Fibroblast of lung (primary cell): ENCODE measurements around the gene CASP6. TPM values are rescaled to one million over a fixed set of nuclear protein-coding genes. Genes with fewer than 3 reads are reported as not detected.
A peak's percentile ranks its signal among the peaks of the same experiment; 100 is the strongest.

Experiments
- DNase-seq, 2 donors: peaks; one replicate each; pipeline versions ENCODE4 v3.0.0 to v3.0.0-alpha.2; 2010; ENCODE audit warnings: low read depth in 2 of 2
- H2AFZ ChIP-seq: 2 replicates; pipeline ENCODE4 v1.5.1; 2012; ENCODE audit warnings: low read length, control low read depth, inconsistent platforms
- H3K27ac ChIP-seq: 2 replicates; pipeline ENCODE4 v1.5.1; 2011; ENCODE audit warnings: low read length, control low read depth; ENCODE audit not compliant: insufficient read depth
- H3K27me3 ChIP-seq: 2 replicates; pipeline ENCODE4 v1.5.1; 2011; ENCODE audit warnings: mild to moderate bottlenecking, low read length; ENCODE audit not compliant: control insufficient read depth, insufficient read depth
- H3K36me3 ChIP-seq: 2 replicates; pipeline ENCODE4 v1.5.1; 2011; ENCODE audit warnings: low read length; ENCODE audit not compliant: control insufficient read depth, insufficient read depth
- H3K4me1 ChIP-seq: 2 replicates; pipeline ENCODE4 v1.5.1; 2011; ENCODE audit warnings: low read length; ENCODE audit not compliant: control insufficient read depth, insufficient read depth; ENCODE audit errors: extremely low read depth
- H3K4me2 ChIP-seq: 2 replicates; pipeline ENCODE4 v1.5.1; 2011; ENCODE audit warnings: low read length, control low read depth; ENCODE audit not compliant: insufficient read depth; ENCODE audit errors: extremely low read depth
- H3K4me3 ChIP-seq, 4 experiments: fragments of 200-600 bp in 1 of 4; sonication (generic) in 1 of 4; replicated peaks in 1 of 4; 2 replicates each; pipeline ENCODE4 v1.5.1; 2011 to 2016; ENCODE audit warnings: low read length in 4 of 4, low read depth in 3 of 4, mild to moderate bottlenecking in 3 of 4, control low read depth in 2 of 4, inconsistent platforms in 1 of 4, mixed read lengths in 1 of 4; ENCODE audit not compliant: insufficient read depth in 1 of 4; ENCODE audit errors: control extremely low read depth in 1 of 4
- H3K79me2 ChIP-seq: 2 replicates; pipeline ENCODE4 v1.5.1; 2012; ENCODE audit warnings: mild to moderate bottlenecking, low read length, inconsistent platforms; ENCODE audit not compliant: control insufficient read depth, insufficient read depth
- H3K9ac ChIP-seq: 2 replicates; pipeline ENCODE4 v1.5.1; 2011; ENCODE audit warnings: mild to moderate bottlenecking, low read length, control low read depth; ENCODE audit not compliant: insufficient read depth
- H3K9me3 ChIP-seq: 2 replicates; pipeline ENCODE4 v1.5.1; 2012; ENCODE audit warnings: low read depth, low read length; ENCODE audit not compliant: control insufficient read depth, insufficient read depth
- H4K20me1 ChIP-seq: 2 replicates; pipeline ENCODE4 v1.5.1; 2011; ENCODE audit warnings: low read length; ENCODE audit not compliant: control insufficient read depth, insufficient read depth; ENCODE audit errors: extremely low read depth
- CTCF ChIP-seq, 2 donors: IDR thresholded peaks in 1 of 2; conservative IDR thresholded peaks in 1 of 2; 1 replicate in 1 of 2; 2 replicates in 1 of 2; pipeline ENCODE4 v1.5.1; 2011 to 2012; ENCODE audit warnings: low read length in 2 of 2, control low read depth in 1 of 2, inconsistent platforms in 1 of 2, low read depth in 1 of 2, mild to moderate bottlenecking in 1 of 2
- EZH2 ChIP-seq: IDR thresholded peaks from 2 replicates; pipeline ENCODE4 v1.5.1; 2012; ENCODE audit warnings: low read length, control low read depth, mild to moderate bottlenecking; ENCODE audit errors: missing control alignments
- polyA plus RNA-seq, 2 donors: library from polyadenylated mRNA; depleted of rRNA in 1 of 2; stranded (reverse) in 1 of 2; unstranded in 1 of 2; fragments of >200 nt; gene quantifications; 2 replicates each; pipeline ENCODE4 v1.2.1, GENCODE V29; 2011 to 2012; ENCODE audit warnings: missing spikeins in 1 of 2
- total RNA-seq: library from RNA; depleted of rRNA; stranded (reverse); fragments of >200 nt; gene quantifications from 2 replicates; pipeline ENCODE4 v1.2.1, GENCODE V29; 2014

The CASP6 gene
- total and polyA plus RNA-seq, 2 donors (not counting 1 experiment from before 2014, with no cell fraction given): 33.5 to 44.7 TPM

- peak overlapping the region; percentile 66 for H3K9ac ChIP-seq
- H3K36me3 ChIP-seq: no peaks in the 10 kb centered on the region
- no peaks in the 10 kb centered on the region for H3K27me3 ChIP-seq
- H3K4me1 ChIP-seq: no peaks in the 10 kb centered on the region
- H3K79me2 ChIP-seq: peaks cover 2% of the 10 kb centered on the region
- H4K20me1 ChIP-seq: no peaks in the 10 kb centered on the region
- DNase-seq: peak; percentile 9 to 34
- H3K27ac ChIP-seq: peak overlapping the region; percentile 44
- no peaks in the 10 kb centered on the region for H3K9me3 ChIP-seq
- no peak for TF ChIP-seq CTCF (conservative IDR thresholded peaks at IDR 0.05 in 1 of 2, IDR thresholded peaks at IDR 0.05 in 1 of 2; ENCODE audit: low read depth in 1 of 2, low read length in 2 of 2)
- no peak for TF ChIP-seq EZH2
- peak overlapping the region; percentile 66 for H3K4me2 ChIP-seq
- peak overlapping the region; percentile 94 for H2AFZ ChIP-seq
- peak overlapping the region; percentile 34 to 89 (median 76) for H3K4me3 ChIP-seq
These were observed 26.0 kb upstream of the CASP6 start for GRCh38 chr4:109729117-109729717.

GRCh38 chr4:109728385-109728784, 25.1 kb upstream of the CASP6 start:
- H3K27me3 ChIP-seq: no peaks in the 10 kb centered on the region
- no peak for DNase-seq
- peaks cover 2% of the 10 kb centered on the region for H3K79me2 ChIP-seq
- H3K9me3 ChIP-seq: no peaks in the 10 kb centered on the region
- no peaks in the 10 kb centered on the region for H3K36me3 ChIP-seq
- H3K9ac ChIP-seq: no peak overlapping the region
- H3K27ac ChIP-seq: no peak overlapping the region
- peak overlapping the region; percentile 66 for H3K4me2 ChIP-seq
- no peak for TF ChIP-seq EZH2
- no peak for TF ChIP-seq CTCF (conservative IDR thresholded peaks at IDR 0.05 in 1 of 2, IDR thresholded peaks at IDR 0.05 in 1 of 2; ENCODE audit: low read depth in 1 of 2, low read length in 2 of 2)
- H2AFZ ChIP-seq: no peak overlapping the region
- no peaks in the 10 kb centered on the region for H3K4me1 ChIP-seq
- peak overlapping the region in 3 of 4 experiments; percentile 34 to 89 (median 78) for H3K4me3 ChIP-seq
- no peaks in the 10 kb centered on the region for H4K20me1 ChIP-seq

- Histone ChIP-seq H3K4me2 (no peak overlapping the region), H3K9ac (no peak overlapping the region), H3K9me3 (no peaks in the 10 kb centered on the region), H2AFZ (no peak overlapping the region), H3K4me3 (no peak overlapping the region), H4K20me1 (no peaks in the 10 kb centered on the region), H3K27me3 (no peaks in the 10 kb centered on the region), H3K27ac (no peak overlapping the region), H3K36me3 (no peaks in the 10 kb centered on the region), H3K4me1 (no peaks in the 10 kb centered on the region), H3K79me2 (no peaks in the 10 kb centered on the region)
- no peak for DNase-seq
- no peak for TF ChIP-seq CTCF (conservative IDR thresholded peaks at IDR 0.05 in 1 of 2, IDR thresholded peaks at IDR 0.05 in 1 of 2; ENCODE audit: low read depth in 1 of 2, low read length in 2 of 2)
- TF ChIP-seq EZH2: no peak
These were observed 19.9 kb upstream of the CASP6 start for GRCh38 chr4:109723110-109723509.
